HG02884 (cell line): ENCODE measurements around the gene SFXN4.
"Not testable (repeated sequence)": the region's sequence is repeated elsewhere in the genome, so short reads cannot be mapped to it uniquely, and the experiment has no call there.

Experiments
- ATAC-seq: cut with Tn5 transposase; IDR thresholded peaks from one replicate; pipeline ENCODE4 v1.9.1; 2021; ENCODE audit warnings: mild to moderate bottlenecking, moderate library complexity; ENCODE audit not compliant: unreplicated experiment

SFXN4 gene

DNA sequence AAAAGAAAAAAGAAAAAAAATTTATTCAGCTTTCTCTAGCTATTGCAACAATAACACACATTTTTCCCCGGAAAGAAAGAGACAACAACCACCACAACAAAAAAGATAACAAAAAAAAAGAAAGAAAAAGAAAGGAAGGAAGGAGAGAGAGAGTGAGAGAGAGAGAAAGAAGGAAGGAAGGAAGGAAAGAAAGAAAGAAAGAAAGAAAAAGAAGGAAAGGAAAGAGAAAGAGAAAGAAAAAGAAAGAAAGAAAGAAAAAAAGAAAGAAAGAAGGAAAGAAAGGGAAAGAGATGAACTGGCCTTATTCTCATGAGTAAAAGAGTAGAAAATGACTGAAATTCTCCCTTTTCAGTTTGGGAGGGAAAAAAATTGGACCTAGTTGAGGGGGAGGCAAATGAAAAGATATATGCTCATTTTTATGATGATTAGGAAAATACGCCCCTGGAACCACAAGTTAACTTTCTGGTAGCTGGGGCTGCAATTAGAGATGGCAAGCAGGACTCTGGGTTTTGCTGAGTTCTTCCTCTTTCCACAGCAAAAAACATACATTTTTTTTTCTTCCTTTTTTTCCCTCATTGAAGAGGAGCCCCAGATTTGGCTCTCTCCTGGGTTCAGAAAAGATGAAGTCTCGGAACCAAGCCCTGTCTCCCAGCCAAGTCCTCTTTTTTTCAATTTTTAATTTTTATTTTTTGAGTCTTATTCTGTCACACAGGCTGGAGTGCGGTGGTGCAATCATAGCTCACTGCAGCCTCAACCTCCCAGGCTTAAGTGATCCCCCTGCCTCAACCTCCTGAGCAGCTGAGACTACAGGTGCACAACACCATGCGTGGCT, 25.7 kb upstream of the SFXN4 start:
- ATAC-seq: no peak

DNA sequence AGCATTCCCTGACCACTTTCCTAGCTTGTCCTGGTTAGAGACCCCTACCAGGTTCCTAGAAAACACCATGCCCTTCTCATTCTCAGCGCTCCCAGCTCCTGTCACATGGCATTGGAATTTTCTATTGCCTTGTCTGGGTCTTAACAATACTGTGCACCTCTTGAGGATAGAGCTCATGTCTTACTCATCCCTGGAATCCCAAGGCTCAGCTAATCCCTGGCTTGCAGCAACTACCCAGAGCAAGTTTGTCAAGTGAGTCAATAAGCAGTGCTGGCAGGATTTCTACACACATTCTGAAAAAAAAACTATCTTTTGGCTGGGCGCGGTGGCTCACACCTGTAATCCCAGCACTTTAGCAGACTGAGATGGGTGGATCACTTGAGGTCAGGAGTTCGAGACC, 24.8 kb upstream of the SFXN4 start:
- ATAC-seq: no peak

DNA sequence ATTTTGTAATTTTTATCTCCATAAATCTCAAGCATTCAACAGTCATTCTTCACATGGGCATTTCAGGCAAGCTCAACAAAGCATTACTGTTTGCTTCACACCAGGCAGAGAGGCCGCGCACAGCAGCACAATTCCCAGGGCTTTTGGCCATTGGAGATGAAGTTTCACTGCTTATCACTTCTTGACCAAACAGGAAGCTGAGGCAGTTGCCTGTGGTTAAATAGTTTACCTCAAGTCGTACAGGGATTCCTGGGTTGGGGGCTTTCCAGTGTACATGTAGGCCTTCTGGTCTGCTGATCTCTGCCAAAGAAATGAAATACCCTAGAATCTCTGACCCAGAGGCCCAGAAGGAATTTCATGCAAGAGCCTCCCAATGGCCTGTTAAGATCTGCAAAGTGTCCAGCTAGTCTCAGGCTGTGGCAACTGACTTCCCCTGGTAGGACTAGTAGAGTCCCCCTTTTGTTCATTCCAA, 24.3 kb upstream of the SFXN4 start:
- peak; percentile 76 for ATAC-seq

DNA sequence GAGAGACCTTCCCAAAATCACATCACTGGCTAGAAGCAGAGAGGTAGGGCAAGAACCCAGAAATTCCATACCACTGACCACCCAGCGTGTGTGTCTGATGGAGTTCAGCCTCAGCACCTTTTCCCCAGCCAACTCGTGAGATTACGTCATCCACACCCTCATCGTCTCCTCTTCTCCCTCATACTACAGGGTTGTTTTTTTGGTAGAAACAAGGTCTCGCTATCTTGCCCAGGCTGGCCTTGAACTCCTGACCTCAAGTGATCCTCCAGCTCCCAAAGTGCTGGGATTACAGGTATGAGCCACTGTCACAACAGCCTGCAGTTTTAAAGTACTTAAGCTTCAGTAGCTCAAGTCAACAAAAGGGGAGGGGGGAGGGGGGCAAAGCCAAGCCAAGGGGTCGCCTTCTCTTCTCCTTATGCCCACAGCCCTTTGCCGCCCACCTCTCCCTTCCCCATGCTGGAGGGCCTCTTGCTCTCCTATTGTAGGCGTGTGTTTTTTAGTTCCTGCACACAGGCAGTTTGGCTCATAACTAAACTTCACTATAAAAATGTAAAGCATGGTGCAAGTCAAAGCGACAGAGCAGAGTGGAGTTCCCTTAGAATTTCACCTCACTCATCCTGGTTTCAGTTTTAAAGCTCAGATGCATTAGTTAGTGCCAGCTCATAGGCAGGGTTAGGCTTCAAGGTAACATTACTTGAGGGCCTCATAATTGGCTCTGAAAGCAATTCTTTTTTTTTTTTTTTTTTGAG, 18.3 kb upstream of the SFXN4 start:
- no peak for ATAC-seq

DNA sequence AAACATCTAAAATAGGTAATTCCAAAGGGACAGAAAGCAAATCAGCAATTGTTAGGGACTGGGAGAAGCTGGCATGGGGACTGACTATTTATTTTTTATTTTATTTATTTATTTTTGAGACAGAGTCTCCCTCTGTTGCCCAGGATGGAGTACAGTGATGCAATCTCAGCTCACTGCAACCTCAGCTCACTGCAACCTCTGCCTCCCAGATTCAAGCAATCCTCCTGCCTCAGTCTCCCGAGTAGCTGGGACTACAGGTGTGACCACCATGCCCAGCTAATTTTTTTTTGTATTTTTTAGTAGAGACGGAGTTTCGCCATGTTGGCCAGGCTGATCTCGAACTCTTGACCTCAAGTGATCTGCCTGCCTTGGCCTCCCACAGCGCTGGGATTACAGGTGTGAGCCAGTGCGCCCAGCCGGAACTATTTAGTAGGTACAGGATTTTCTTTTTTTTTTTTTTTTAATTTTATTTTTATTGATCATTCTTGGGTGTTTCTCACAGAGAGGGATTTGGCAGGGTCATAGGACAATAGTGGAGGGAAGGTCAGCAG, 15.4 kb upstream of the SFXN4 start:
- not testable (repeated sequence) for ATAC-seq

DNA sequence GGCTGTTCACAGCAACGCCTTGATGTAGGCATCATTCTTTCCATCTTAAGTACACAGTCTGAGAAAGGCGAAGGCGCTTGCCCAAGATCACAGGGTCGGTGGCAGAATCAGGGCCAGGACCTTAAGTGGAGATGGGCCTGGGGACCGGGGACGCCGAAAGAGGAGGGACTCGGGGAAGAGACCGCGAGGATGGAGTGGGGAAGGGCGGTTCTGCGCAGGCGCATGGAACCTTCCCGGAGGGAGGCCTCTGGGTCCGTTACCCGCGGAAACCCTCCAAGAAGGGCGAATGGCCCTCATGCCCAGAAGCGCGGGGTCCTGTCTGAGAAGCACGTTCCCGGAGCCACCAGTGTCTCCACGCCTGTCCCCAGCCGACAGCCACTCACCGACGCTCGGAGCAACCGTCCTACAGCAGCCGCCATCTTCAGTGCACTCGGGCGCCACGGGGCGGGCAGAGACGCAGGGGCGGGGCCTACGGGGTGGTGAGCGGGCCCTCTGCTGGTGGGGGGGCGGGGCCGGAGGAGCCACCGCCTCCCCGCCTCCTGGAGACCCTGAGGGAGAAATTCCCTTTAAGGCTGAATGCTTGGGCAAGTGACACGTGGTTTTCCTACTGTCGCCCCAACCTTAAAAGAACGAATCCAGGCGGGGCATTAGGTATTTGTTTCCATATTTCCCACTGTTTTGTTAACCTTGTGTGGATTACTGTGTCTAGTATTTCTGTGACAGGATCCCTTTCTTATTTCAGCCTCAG, 13.0 kb upstream of the SFXN4 start, which contains the start of gene PRDX3:
TSS of gene PRDX3 (minus strand) at position 441 of the 748 bp plus-strand sequence. CDS start at position 419, 22 bp downstream.
- ATAC-seq: peak; percentile 82

DNA sequence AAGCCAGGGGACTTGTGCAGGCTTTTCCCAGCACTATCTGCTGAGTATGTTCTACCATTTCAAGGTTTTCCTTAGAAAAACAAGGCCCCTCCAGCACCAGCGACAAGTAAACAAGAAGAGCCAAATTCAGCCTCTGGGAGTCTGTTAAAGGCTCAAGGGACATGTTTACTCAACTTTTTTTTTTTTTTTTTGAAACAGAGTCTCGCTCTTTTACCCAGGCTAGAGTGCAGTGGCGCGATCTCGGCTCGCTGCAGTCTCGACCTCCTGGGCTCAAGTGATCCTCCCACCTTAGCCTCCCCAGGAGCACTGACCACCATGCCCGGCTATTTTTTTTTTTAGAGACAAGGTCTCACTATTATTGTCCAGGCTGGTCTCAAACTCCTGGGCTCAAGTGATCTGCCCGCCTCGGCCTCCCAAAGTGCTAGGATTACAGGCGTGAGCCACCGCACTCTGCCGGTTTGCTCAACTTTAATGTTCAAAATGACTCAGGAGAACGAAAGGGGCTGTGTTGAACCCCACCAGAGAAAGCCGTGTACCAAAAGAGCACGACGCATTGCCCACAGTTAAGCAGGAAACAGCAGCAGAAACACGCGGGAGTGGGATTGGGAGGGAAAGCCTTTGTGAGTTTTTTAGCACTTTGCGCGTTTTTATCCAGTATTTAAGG, 12.3 kb upstream of the SFXN4 start:
- no peak for ATAC-seq

DNA sequence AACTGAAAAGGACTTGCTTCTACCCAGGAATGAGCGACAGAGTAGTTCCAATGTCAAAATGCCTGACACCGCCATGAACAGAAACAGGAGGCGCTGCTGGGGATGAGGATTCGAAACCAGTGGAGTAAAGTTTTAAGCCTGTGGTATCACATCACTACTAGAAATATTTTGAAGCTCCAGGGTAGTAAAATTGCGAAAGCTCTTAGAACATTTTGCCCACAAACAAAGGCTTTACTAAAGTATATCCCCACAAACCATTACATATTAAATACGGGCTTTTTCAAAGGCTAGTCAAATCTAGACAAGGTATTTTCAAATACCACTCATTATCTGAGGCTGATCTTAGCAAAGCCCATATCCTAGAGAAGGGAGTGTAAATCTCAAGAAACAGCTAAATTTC, 10.7 kb upstream of the SFXN4 start:
- no peak for ATAC-seq

DNA sequence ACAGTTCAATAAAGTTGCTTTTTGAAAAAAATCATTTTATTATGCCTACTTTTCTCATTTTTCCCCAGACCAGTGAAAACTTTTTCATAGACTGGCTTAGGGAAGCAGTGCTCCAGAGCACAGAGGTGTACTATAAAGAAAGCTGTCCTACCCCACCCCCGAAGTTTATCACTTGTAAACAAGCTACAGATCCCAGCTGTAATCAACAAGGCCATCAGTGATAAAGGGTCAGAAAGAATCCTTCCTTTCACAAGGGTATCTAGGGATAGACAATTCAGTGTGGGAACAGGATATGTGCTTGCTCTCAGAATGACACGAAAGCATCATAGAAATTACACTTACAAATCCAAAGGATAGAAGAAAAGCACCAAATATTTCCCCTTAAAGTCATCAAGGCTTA, 8.6 kb upstream of the SFXN4 start:
- ATAC-seq: no peak

DNA sequence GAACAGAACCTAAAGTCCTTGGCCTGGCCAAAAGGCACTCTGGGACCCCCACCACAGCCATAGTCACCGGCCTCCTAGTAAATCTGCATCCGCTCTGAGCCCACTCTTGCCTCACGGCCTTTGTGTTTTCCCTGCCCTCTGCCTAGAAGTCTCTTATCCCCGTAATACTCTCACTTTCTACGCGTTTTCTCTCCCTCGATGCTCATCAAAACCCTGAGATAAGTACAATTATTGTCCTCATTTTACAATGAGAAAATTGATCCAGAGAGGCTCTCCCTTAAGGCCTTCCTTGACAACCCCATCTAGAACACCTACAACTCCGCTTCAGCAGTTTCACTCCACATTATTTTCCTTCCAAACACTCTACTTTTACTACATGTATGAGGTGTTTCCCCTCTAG, 1.5 kb upstream of the SFXN4 start:
- ATAC-seq: no peak

DNA sequence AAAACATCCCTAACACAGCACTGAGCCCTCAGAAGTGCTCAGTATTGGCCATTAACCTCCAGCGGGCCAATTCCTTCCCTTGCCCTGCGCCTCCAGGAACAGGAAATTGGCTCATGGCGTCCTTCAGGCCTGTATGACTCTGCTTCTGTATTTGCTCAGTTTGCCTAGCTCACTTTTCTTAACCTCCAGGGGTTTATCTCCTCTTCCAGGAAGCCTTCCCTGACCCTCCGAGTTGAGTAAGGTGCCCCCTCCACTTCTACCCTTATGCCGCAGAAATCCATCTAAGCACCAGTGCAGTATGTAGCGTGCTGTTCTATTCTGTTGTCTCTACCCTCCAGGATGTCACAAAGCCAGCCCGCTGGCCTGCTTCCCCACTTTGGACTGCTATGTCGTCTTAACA, 1.1 kb upstream of the SFXN4 start:
- ATAC-seq: no peak

DNA sequence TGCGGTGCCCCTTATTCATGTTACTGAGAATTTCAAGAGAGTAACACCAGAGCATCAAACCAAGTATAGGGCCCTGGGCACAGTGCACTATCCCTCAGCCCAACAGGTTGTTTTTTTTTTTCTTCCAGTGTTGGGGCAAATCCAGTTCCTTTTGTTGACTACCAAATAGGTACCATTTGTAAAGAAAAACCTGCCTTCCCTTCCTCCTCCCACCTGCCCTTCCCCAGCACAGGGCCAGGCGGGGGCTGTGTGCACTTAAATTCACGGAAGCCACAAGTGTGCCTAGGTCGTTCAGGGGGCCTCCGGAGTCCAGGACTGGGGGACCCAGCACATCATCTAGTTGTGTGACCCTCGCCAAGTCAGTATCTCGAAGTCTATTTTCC, 595 bp upstream of the SFXN4 start:
- no peak for ATAC-seq

DNA sequence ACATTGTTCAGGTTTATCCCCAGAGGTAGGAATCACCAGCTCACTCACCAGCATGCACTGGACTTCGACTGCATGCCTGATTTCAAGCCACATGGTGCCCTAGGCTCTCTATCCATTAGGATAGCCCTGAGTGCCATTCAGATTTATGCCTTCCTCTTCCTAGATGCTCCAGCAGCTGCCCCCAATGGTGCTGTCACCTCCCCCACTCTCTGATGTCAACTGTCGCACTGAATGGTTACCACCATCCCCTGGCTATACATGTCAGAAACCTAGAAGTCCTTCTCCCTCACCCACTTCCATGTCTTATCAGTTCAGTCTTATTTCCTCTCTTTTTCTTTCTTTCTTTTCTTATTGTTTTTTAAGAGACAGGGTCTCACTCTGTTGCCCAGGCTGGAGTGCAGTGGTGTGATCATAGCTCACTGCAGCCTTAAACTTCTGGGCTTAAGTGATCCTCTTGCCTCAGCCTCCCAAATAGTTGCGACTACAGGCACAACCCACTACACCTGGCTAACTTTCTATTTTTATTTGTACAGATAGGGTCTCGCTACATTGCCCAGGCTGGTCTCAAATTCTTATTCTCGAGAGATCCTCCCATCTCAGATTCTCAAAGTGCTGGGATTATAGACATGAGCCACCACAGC, 2.9 kb downstream of the SFXN4 start:
- ATAC-seq: no peak

DNA sequence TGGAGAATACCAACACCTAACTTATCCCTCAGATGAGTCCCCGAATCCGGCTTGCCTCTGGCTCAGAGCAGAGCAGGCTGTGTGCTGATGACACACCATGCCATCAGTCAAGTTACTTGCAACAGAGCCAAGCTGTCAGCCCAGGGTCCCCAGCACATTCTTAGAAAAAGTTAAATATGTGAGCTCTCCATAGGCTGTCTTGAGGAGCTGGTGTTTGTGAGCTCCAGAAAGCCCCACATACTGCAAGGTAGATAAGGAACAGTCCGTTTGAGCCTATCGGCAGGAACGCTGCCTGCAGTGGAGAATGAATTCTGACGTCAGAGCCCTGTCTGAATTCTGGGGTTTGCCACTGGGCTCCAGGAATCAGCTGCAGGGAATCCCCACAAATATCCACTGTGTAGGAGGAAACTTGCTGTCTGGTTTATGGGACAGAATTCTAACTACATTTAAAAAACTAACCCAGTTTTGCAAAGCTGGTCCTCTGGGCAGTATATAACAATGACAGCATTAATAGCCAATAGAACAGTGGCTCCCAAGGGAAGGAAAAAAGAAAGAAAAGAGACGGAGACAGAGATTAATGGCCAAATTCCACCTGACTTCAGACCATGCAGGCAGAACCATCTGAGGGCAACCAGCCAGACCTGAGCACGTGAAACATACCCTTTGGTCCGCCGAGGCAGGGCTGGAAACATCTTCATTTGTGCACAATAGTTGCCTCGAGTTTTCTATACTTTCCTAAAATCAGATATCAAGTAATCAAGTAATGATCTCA, 3.6 kb downstream of the SFXN4 start:
- ATAC-seq: no peak

DNA sequence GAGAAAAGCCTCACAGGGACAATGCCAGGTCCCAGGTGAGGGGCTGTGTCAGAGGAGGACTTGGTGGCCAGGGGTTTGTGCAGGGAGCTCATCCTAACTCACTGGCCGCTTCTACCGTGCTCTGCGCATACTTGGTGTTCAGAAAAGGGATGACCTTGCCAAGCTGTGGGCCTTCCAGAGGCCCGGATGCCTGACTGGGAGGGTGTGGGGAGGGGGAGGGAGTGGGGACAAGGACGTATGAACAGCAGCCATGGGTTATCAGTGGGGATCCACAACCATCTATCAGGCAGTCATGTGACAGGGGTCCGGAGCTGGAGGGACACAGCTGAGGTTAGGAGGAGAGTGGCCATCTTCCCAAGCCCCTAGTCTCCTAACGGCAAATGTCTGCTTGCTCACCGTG, 6.2 kb downstream of the SFXN4 start:
- no peak for ATAC-seq

DNA sequence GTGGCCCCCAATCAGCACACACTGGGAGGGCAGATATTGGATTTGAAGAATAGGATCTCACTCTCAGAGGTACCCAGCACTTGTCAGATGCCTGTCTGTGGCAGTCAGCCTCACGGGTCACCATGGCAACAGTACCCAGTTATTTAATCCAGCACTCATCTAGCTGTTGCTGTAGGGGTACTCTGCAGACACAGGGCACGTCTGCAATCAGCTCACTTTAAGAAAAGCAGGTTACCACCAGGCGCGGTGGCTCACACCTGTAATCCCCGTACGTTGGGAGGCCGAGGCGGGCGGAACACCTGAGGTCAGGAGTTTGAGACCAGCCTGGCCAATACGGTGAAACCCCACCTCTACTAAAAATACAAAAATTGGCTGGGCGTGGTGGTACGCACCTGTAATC, 11.9 kb downstream of the SFXN4 start:
- ATAC-seq: no peak

DNA sequence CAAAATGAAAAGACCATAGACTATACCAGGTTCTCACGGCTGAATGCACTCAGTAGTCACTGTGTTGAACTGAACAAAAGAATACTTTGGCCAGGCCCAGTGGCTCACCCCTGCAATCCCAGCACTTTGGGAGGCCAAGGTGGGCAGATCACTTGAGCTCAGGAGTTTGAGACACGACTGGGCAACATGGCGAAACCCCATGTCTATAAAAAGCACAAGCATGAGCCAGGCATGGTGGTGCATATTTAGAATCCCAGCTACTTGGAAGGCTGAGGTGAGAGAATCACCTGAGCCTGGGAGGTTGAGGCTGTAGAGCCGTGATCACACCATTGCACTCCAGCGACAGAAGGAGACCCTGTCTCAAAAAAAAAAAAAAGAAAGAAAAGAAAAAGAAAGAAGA, 12.5 kb downstream of the SFXN4 start:
- ATAC-seq: no peak

DNA sequence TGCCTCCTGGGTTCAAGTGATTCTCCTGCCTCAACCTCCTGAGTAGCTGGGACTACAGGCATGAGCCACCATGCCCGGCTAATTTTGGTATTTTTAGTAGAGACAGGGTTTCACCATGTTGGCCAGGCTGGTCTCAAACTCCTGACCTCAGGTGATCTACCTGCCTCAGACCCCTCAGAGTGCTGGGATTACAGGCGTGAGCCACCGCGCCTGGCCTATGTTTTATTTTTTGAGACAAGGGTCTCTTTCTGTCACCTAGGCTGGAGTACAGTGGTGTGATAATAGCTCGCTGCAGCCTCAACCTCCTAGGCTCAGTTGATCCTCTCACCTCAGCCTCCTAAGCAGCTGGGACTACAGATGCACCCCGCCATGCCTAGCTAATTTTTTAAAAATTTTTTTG, 13.9 kb downstream of the SFXN4 start:
- not testable (repeated sequence) for ATAC-seq

DNA sequence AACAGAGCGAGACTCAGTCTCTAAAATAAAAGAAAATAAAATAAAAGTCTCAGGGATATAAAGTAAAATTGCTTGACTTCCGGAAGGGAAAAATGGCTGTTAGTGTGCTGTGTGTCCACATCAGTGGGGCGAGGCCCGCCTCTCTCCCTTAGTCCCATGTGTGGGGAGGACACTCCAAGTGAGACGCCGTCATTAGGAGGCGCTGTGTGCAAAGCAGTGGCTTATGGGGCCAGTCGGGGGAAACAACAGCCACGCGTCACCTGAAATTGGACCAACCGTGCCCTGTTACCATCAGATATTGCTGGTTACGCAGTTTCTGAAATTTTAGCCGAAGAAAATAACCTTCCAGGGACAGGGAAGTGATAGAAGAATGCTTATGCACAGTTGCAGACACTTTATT, 15.8 kb downstream of the SFXN4 start:
- ATAC-seq: no peak
